HG03103 (cell line): ENCODE measurements around the gene FMN1.

Source experiments
- ATAC-seq: cut with Tn5 transposase; IDR thresholded peaks from one replicate; pipeline ENCODE4 v1.9.1; 2021; ENCODE audit warnings: low read depth; ENCODE audit not compliant: unreplicated experiment

FMN1 gene

GRCh38 chr15:33201491-33202231, 7.1 kb upstream of the FMN1 start:
- peak; percentile 74 for ATAC-seq

GRCh38 chr15:33200903-33201302, 6.4 kb upstream of the FMN1 start:
- no peak for ATAC-seq

- no peak for ATAC-seq
These were observed 5.9 kb upstream of the FMN1 start for GRCh38 chr15:33200444-33200843.

DNA sequence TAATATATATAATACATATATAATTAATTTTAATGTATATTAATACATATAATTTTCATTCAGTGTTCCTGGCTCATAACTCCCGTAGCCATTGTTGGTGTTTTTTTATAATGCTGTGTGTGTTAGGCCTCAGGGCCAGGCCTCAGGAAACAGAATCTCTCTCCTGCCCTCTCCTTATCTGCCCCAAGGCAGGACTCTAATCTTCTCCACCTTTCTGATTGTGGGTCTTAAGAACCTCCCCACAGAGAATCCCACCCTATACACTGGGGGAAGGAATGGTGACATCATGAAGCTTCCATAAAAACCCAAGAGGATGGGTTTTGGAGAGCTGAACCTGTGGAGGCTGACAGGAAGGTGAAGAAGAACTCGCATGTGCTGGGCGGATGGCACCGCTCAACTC, 4.0 kb upstream of the FMN1 start:
- ATAC-seq, result no peak

DNA sequence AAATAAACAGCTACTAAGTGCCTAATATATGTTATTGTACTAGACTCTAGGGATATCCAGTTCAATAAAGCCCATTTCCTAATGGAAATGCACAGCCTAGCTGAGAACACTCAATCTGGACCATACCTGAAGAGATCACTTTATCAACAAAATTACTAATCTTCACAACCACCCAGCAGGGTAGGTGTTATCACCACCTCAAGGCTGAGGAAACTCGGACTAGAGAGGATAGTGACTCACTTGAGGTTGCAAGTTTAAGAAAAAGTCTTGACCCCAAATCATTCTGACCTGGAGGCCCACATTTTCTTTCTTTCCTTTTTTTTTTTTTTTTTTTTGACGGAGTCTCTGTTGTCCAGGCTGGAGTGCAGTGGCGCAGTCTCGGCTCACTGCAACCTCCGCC, 3.1 kb upstream of the FMN1 start:
- no peak for ATAC-seq

- no peak for ATAC-seq
These were observed 277 bp downstream of the FMN1 start for GRCh38 chr15:33194237-33194636.

DNA sequence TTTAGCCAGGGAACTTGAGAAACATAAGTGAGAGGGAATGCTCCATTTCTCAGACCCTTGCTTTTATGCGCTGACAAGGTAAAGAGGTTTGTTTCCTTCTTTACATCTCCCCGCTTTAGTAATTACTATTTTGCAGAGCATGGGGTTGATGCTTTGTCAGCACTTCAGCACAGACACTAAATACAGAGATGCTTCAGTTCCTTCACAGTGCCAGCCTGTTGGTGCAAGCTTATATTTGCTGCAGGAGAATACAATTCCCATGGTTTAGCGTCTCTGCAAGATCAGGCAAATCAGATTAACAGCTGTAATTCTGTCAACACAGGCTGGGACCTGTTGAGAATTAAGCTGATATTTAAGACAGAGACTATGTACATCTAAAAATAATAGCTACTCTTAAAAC, 2.9 kb downstream of the FMN1 start:
- no peak for ATAC-seq

DNA sequence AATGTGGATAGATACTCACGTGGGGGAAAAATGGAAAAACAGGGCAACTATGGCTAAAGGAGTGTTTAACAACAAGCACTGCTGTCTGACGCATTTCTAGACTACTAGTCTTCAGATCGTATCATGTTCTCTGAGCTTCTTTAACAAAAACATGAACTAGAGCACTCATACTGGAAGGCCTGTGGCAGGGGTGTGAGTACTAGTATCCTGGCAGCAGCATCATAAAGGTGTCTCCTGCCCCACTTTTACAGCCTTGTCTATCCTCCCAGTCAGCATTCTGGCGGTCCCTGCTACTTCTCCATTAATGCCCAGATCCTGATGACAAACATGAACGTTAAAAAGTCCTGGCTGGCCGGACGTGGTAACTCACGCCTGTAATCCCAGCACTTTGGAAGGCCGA, 4.0 kb downstream of the FMN1 start:
- ATAC-seq, result no peak

DNA sequence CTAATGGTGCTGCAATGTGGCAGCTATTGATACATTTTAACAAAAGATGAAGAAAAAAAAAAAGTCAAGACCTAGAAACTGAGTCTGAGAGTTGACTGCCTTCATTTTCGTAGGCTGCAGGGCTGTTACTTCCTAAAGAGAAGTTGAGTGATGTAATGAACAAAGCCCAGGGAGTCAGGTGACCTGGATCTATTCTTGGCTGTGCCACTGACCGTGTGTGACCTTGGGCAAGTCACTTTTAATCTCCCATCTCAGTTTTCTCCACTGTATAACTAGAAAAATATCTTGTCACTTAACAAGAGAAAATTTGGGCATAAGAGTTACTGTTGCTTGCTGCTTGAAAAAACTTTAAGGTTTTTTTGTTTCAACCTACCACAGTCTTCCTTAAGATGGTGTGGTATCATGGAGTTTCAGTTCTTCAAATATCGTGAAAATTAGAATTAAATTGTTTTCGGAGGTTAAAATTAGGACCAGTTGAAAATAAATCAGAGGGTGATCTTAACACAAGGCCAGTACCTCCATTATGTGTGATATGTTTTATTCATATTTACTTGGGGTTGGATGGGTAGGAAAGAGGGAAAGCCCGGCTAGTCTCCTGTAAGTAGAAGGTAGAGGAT, 5.8 kb downstream of the FMN1 start:
- peak; percentile 69 for ATAC-seq

DNA sequence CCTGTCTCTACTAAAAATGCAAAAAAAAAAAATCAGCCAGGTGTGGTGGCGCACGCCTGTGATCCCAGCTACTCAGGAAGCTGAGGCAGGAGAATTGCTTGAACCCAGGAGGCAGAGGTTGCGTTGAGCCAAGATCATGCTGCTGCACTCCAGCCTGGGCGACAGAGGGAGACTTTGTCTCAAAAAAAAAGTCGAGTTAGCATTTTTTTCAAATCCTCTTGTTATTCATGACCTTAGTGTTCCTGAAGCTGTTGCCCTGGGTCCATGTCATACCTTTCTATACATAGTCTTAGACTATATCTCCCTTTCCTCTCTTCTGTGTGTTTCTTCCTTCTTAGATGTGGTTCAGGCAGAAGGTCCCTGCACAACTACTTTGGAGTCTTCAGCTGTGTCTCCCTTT, 6.4 kb downstream of the FMN1 start:
- no peak for ATAC-seq

DNA sequence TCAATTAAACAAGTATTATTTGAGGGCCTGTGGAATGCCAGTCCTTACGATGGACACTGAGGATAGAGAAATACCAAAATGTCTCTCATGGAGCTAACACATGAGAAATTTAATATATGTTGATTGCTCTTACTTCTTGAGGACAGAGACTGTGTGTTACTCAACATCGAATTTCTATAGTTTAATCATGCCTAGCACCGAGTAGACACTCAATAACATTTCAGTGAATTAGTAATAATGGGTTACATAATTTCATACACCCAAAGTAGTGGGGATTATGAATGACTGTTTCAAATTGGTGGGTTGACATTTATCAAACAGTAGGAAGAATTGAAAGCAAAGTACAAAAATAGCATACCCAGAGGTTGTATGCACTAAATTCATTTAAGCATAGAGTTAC, 11.2 kb downstream of the FMN1 start:
- ATAC-seq, result no peak

- ATAC-seq, result no peak
These were observed 11.6 kb downstream of the FMN1 start for GRCh38 chr15:33182926-33183325.

- ATAC-seq, result no peak
These were observed 12.1 kb downstream of the FMN1 start for GRCh38 chr15:33182278-33182905.

DNA sequence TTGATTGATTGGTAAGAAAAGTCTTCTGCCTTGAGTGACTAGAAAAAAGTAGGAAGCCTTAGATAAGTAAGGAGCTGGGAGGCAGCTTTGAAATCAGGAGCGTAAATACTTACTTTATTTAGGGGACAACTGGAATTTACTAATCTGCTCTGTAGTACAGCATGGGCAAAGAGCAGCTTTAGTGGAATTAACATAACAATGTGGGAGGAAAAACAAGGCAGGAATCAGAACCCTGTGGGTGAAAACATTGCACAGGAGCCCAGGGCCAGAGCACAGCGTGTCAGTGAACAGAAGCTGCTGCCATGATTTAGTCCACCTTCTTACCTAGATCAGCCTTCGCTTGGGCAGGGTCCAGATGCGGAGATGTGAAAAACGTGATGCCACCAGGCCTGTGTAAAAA, 14.6 kb downstream of the FMN1 start:
- ATAC-seq, result no peak

DNA sequence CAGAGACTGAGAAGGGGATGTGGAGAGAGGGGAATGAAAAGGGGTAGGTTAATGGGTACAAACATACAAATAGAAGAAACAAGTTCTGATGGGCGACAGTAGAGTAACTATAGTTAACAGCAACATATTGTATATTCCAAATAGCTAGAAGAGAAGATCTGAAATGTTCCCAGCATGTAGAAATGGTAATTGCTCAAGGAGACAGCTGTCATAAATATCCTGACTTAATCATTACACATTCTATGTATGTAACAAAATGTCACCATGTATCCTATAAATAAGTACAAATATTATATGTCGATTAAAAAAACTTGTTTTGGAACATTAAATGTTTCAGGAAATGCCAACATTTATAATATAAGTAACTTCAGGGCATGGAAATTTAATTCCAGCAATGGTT, 23.3 kb downstream of the FMN1 start:
- ATAC-seq, result no peak

GRCh38 chr15:33169625-33170024, 24.9 kb downstream of the FMN1 start:
- no peak for ATAC-seq

GRCh38 chr15:33168444-33168843, 26.1 kb downstream of the FMN1 start:
- no peak for ATAC-seq

- ATAC-seq, result no peak
These were observed 30.7 kb downstream of the FMN1 start for GRCh38 chr15:33163816-33164215.

GRCh38 chr15:33161209-33161608, 33.3 kb downstream of the FMN1 start:
- ATAC-seq, result no peak

DNA sequence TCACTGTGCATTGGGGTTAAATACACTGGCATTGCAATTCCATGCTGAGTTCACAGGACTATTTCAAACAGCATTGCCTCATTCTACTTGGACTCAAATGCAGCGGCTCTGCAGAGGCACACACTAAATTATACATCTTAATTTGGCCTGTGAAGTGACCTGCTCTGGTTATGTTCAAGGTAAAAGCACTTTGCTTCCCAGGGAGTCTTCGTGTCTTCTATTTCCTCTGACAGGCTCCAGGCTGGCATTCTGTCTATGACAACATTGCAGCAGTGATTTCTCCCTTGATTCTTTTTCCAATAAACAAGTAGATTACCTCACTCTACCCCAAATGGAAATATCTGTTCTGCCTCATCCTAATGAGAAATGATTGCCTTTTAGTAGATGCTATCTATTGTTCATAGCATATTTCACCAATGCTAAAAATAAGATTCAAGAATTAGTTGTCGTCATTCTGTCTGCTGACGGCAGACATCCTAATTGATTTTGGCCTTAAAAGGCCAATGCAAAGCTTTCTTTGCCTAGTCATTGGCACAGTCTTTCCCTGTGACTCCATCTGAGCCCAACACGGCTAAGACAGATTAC, 33.8 kb downstream of the FMN1 start:
- no peak for ATAC-seq

DNA sequence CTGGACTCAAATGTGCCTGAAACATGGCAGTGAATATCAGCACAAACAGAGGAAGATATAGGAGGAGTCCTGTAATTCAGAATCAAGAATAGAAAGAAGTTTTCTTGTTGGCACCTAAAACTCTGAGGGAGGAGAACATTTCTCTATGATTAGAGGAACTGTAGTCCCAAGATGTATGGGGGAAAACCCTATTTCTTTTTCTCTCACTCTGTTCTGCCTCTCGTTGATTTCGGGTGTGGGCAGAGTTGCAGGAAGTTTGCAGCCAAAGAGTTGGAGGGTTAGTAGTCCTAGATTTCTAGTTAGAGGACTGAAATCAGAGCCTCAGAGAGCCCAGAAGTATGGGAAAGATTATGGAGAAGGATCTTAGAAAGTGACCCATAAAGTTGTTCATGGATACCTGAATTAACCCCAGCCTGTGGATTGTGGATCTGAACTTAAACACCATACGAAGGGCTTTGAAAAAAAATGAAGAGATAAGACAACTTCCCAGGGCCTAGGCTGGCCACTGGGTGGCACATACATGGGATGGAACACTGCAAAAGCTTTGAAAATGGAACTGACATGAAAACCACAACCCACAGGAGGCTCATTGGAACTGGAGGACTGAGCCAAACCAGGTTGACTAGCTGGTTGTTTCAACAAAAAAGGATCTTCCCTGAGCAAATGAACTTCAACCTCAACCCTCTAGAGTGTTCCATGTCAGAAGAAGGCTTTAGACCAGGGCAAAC, 34.6 kb downstream of the FMN1 start:
- no peak for ATAC-seq
